GM23248 (cell line): ENCODE measurements around the gene ATP6V0E2. TPM values are rescaled to one million over a fixed set of nuclear protein-coding genes. Genes with fewer than 3 reads are reported as not detected.

Experiments used
- DNase-seq: peaks from one replicate; pipeline ENCODE4 v3.0.0-alpha.2; 2015
- H2AFZ ChIP-seq: fragments of 200-600 bp; sonication (generic); 2 replicates; pipeline ENCODE4 v1.6.1; 2016; ENCODE audit warnings: antibody characterized with exemption
- H3F3A ChIP-seq: fragments of 200-600 bp; sonication (generic); 2 replicates; pipeline ENCODE4 v1.6.1; 2016; ENCODE audit warnings: mild to moderate bottlenecking, antibody characterized with exemption, mixed run types; ENCODE audit not compliant: insufficient read depth
- H3K27ac ChIP-seq: fragments of 200-600 bp; sonication (generic); 2 replicates; pipeline ENCODE4 v1.5.1; 2016; ENCODE audit warnings: mild to moderate bottlenecking
- H3K27me3 ChIP-seq: fragments of 200-600 bp; sonication (generic); replicated peaks from 2 replicates; pipeline ENCODE4 v1.6.1; 2016; ENCODE audit warnings: mild to moderate bottlenecking; ENCODE audit not compliant: insufficient read depth
- H3K36me3 ChIP-seq: fragments of 200-600 bp; sonication (generic); 2 replicates; pipeline ENCODE4 v1.6.1; 2016; ENCODE audit warnings: low read depth, mild to moderate bottlenecking
- H3K4me1 ChIP-seq: fragments of 200-600 bp; sonication (generic); 2 replicates; pipeline ENCODE4 v1.6.1; 2016; ENCODE audit warnings: mild to moderate bottlenecking; ENCODE audit not compliant: insufficient read depth
- H3K4me2 ChIP-seq: fragments of 200-600 bp; sonication (generic); one replicate; pipeline ENCODE4 v1.6.1; 2016; ENCODE audit warnings: mild to moderate bottlenecking; ENCODE audit not compliant: unreplicated experiment
- H3K4me3 ChIP-seq: fragments of 200-600 bp; sonication (generic); 2 replicates; pipeline ENCODE4 v1.5.1; 2016; ENCODE audit warnings: mild to moderate bottlenecking
- H3K79me2 ChIP-seq: fragments of 200-600 bp; sonication (generic); 2 replicates; pipeline ENCODE4 v1.6.1; 2016; ENCODE audit warnings: mild to moderate bottlenecking; ENCODE audit not compliant: insufficient read depth
- H3K9ac ChIP-seq: fragments of 200-600 bp; sonication (generic); 2 replicates; pipeline ENCODE4 v1.6.1; 2016; ENCODE audit warnings: mild to moderate bottlenecking
- H3K9me2 ChIP-seq: fragments of 200-600 bp; sonication (generic); 2 replicates; pipeline ENCODE4 v1.6.1; 2016; ENCODE audit warnings: mixed run types, mild to moderate bottlenecking, moderate library complexity; ENCODE audit not compliant: insufficient read depth
- H3K9me3 ChIP-seq: fragments of 200-600 bp; sonication (generic); one replicate; pipeline ENCODE4 v1.6.1; 2017; ENCODE audit warnings: low read depth
- H4K20me1 ChIP-seq: fragments of 200-600 bp; sonication (generic); 2 replicates; pipeline ENCODE4 v1.6.0; 2016; ENCODE audit not compliant: insufficient read depth
- EZH2 ChIP-seq: fragments of 200-600 bp; sonication (generic); IDR thresholded peaks from 2 replicates; pipeline ENCODE4 v1.6.1; 2018; ENCODE audit warnings: antibody characterized with exemption, mild to moderate bottlenecking; ENCODE audit not compliant: insufficient read depth, poor library complexity, severe bottlenecking
- EZH2phosphoT487 ChIP-seq: fragments of 200-600 bp; sonication (generic); IDR thresholded peaks from 2 replicates; pipeline ENCODE4 v1.6.1; 2018; ENCODE audit warnings: antibody characterized with exemption, moderate library complexity, mild to moderate bottlenecking, low read depth; ENCODE audit not compliant: insufficient read depth
- WGBS, 2 experiments: methylation state at CpG; one replicate each; pipeline ENCODE4 v1.1.6; 2015 to 2017; ENCODE audit warnings: low lambda C conversion rate in 2 of 2, low coverage in 1 of 2; ENCODE audit errors: missing lambda C conversion rate in 2 of 2; 5-methylcytosine and 5-hydroxymethylcytosine counted together
- in situ Hi-C: fragments of 300-500 bp; cut with MboI; formaldehyde crosslinking; loops from 2 replicates; pipeline ENCODE4 v1.15.0; 2020
- polyA plus RNA-seq: library from polyadenylated mRNA; unstranded; fragments of >200 nt; fragmentation: Nextera tagmentation; extraction: Ambion mirVana; gene quantifications from 2 replicates; pipeline ENCODE4 v1.2.1, GENCODE V29; 2016
- total RNA-seq: library from RNA; depleted of rRNA; stranded (reverse); fragments of >200 nt; shearing (Covaris generic); gene quantifications from 2 replicates; pipeline ENCODE4 v1.2.3, GENCODE V29; 2014

Gene ATP6V0E2
- total and polyA plus RNA-seq, 2 experiments from 2014 or later: 6.9 to 7.7 TPM

GRCh38 chr7:149877890-149878522 lies 4.2 kb downstream of the ATP6V0E2 start:
- DNase-seq: no peak
- in situ Hi-C loops: no loop called here
- TF ChIP-seq EZH2: no peak
- no peak for TF ChIP-seq EZH2phosphoT487
- H4K20me1 ChIP-seq: no peaks in the 10 kb centered on the region
- no peaks in the 10 kb centered on the region for H3K9me3 ChIP-seq
- no peaks in the 10 kb centered on the region for H3K27me3 ChIP-seq
- no peaks in the 10 kb centered on the region for H3K36me3 ChIP-seq
- H3F3A ChIP-seq: no peaks in the 10 kb centered on the region
- H3K4me3 ChIP-seq: no peak overlapping the region
- H3K27ac ChIP-seq: no peak overlapping the region
- H3K4me2 ChIP-seq: no peak overlapping the region
- H3K9me2 ChIP-seq: no peaks in the 10 kb centered on the region
- WGBS, 2 experiments: 73 to 74% methylated on average over 16 of the region's 16 CpGs
- no peaks in the 10 kb centered on the region for H3K79me2 ChIP-seq
- H2AFZ ChIP-seq: no peak overlapping the region
- H3K4me1 ChIP-seq: no peaks in the 10 kb centered on the region
- H3K9ac ChIP-seq: no peak overlapping the region

DNA sequence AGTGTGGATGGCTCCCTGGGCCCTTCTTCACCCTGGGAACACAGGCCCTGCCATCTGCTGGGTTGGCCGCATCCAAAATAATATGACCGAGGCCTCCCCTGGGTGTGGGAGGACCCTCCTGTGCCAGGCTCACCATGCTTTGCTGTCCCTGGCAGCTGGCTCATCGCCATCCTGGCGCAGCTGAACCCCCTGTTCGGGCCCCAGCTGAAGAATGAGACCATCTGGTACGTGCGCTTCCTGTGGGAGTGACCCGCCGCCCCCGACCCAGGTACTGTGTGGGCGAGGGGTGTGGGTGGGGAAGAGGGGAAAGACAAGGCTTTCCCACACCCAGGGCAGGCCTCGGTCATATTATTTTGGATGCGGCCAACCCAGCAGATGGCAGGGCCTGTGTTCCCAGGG lies 4.8 kb downstream of the ATP6V0E2 start:
- Histone ChIP-seq H3K4me3 (no peak overlapping the region), H3K27ac (no peak overlapping the region), H3K9me3 (no peaks in the 10 kb centered on the region), H3K4me1 (no peaks in the 10 kb centered on the region), H4K20me1 (no peaks in the 10 kb centered on the region), H2AFZ (no peak overlapping the region), H3K4me2 (no peak overlapping the region), H3K27me3 (no peaks in the 10 kb centered on the region), H3K79me2 (no peaks in the 10 kb centered on the region), H3K9me2 (no peaks in the 10 kb centered on the region), H3K36me3 (no peaks in the 10 kb centered on the region), H3F3A (no peaks in the 10 kb centered on the region), H3K9ac (no peak overlapping the region)
- in situ Hi-C loops: no loop called here
- DNase-seq: no peak
- WGBS, 2 experiments: 61 to 69% methylated on average over 9 to 13 of the region's 13 CpGs
- TF ChIP-seq EZH2: no peak

DNA sequence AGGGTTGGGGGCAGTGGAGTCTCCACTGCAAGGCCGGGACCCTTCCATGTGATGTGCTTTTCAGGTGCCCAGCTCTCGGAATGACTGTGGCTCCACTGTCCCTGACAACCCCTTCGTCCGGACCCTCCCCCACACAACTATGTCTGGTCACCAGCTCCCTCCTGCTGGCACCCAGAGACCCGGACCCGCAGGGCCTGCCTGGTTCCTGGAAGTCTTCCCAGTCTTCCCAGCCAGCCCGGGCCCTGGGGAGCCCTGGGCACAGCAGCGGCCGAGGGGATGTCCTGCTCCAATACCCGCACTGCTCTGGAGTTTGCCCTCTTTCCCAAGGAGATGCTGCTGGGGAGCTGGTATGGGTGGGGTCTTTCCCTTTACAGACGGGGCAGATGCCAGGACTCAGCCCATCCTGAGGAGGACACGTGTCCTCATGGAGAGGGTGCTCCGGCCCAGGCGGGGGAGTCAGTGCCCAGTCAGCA lies 5.5 kb downstream of the ATP6V0E2 start:
- no peaks in the 10 kb centered on the region for H3K9me2 ChIP-seq
- no peaks in the 10 kb centered on the region for H4K20me1 ChIP-seq
- 74 to 76% methylated on average over 13 to 14 of the region's 14 CpGs for WGBS, 2 experiments
- no peaks in the 10 kb centered on the region for H3K4me1 ChIP-seq
- no peaks in the 10 kb centered on the region for H3K9me3 ChIP-seq
- in situ Hi-C loops: no loop called here
- H3K4me2 ChIP-seq: no peak overlapping the region
- H3K4me3 ChIP-seq: no peak overlapping the region
- no peak overlapping the region for H3K27ac ChIP-seq
- H3F3A ChIP-seq: no peaks in the 10 kb centered on the region
- no peaks in the 10 kb centered on the region for H3K79me2 ChIP-seq
- no peaks in the 10 kb centered on the region for H3K27me3 ChIP-seq
- no peak overlapping the region for H2AFZ ChIP-seq
- TF ChIP-seq EZH2 (no peak), EZH2phosphoT487 (no peak)
- no peak overlapping the region for H3K9ac ChIP-seq
- no peak for DNase-seq
- H3K36me3 ChIP-seq: no peaks in the 10 kb centered on the region

GRCh38 chr7:149879766-149880637 lies 6.2 kb downstream of the ATP6V0E2 start:
- H4K20me1 ChIP-seq: no peaks in the 10 kb centered on the region
- no peaks in the 10 kb centered on the region for H3K36me3 ChIP-seq
- H3K4me3 ChIP-seq: no peak overlapping the region
- no peak overlapping the region for H3K4me2 ChIP-seq
- no peak overlapping the region for H3K27ac ChIP-seq
- H3K9me2 ChIP-seq: no peaks in the 10 kb centered on the region
- in situ Hi-C loops: no loop called here
- WGBS, 2 experiments: 74 to 78% methylated on average over 16 of the region's 16 CpGs
- H3K27me3 ChIP-seq: no peaks in the 10 kb centered on the region
- no peaks in the 10 kb centered on the region for H3K79me2 ChIP-seq
- H2AFZ ChIP-seq: no peak overlapping the region
- no peak for TF ChIP-seq EZH2phosphoT487
- TF ChIP-seq EZH2: no peak
- H3F3A ChIP-seq: no peaks in the 10 kb centered on the region
- H3K9ac ChIP-seq: no peak overlapping the region
- no peak for DNase-seq
- no peaks in the 10 kb centered on the region for H3K4me1 ChIP-seq
- no peaks in the 10 kb centered on the region for H3K9me3 ChIP-seq
